K562 (cell line): ENCODE measurements around the gene CNRIP1. TPM values are rescaled to one million over a fixed set of nuclear protein-coding genes. Genes with fewer than 3 reads are reported as not detected.

ENCODE experiments used
- ATF7 ChIP-seq: fragments of 450-650 bp; IDR thresholded peaks from 2 replicates; pipeline ENCODE4 v1.7.1; 2014; ENCODE audit warnings: mild to moderate bottlenecking, moderate library complexity
- BHLHE40 ChIP-seq: IDR thresholded peaks from 2 replicates; pipeline ENCODE4 v1.6.1; 2011; ENCODE audit warnings: low read length, improper control_type of control experiment
- CLOCK ChIP-seq: fragments of 250-450 bp; sonication (Bioruptor Pico); IDR thresholded peaks from 2 replicates; pipeline ENCODE4 v1.4.0; 2020; ENCODE audit warnings: mild to moderate bottlenecking, moderate library complexity, borderline replicate concordance
- E2F8 ChIP-seq: fragments of 450-650 bp; IDR thresholded peaks from 2 replicates; pipeline ENCODE4 v1.7.1; 2018; ENCODE audit warnings: mild to moderate bottlenecking, low read depth; ENCODE audit not compliant: partially characterized antibody
- HDAC3 ChIP-seq: fragments of 450-650 bp; IDR thresholded peaks from 2 replicates; pipeline ENCODE4 v1.6.1; 2018; ENCODE audit warnings: borderline replicate concordance, mild to moderate bottlenecking, moderate library complexity; ENCODE audit not compliant: partially characterized antibody
- KDM5B ChIP-seq: fragments of 200-600 bp; sonication (generic); IDR thresholded peaks from 2 replicates; pipeline ENCODE4 v1.6.1; 2012; ENCODE audit warnings: low read depth, mild to moderate bottlenecking, moderate library complexity, low read length, control low read depth, inconsistent platforms; ENCODE audit not compliant: insufficient replicate concordance
- MYNN ChIP-seq, 2 experiments: sonication (generic); formaldehyde crosslinking in 1 of 2; IDR thresholded peaks; 2 replicates each; pipeline versions ENCODE4 v1.5.0 to v1.6.1; 2016 to 2020; ENCODE audit warnings: antibody characterized with exemption in 1 of 2, missing genetic modification reagents in 1 of 2
- RB1 ChIP-seq: fragments of 450-650 bp; IDR thresholded peaks from 2 replicates; pipeline ENCODE4 v1.6.1; 2017; ENCODE audit warnings: low read depth, mild to moderate bottlenecking
- SMARCE1 ChIP-seq: fragments of 450-650 bp; IDR thresholded peaks from 2 replicates; pipeline ENCODE4 v1.7.1; 2016; ENCODE audit warnings: mild to moderate bottlenecking
- ZBTB33 ChIP-seq: sonication (generic); formaldehyde crosslinking; IDR thresholded peaks from 2 replicates; pipeline ENCODE4 v1.8.1; 2023; ENCODE audit warnings: mild to moderate bottlenecking, missing genetic modification reagents
- ZNF445 ChIP-seq: fragments of 250-450 bp; sonication (Bioruptor Pico); IDR thresholded peaks from 2 replicates; pipeline ENCODE4 v1.4.0; 2020; ENCODE audit warnings: low read depth, mild to moderate bottlenecking, moderate library complexity
- polyA plus RNA-seq, 8 experiments: library from polyadenylated mRNA; depleted of rRNA in 4 of 8; stranded (reverse) in 5 of 8; unstranded in 3 of 8; fragments of >200 nt; fragmentation: Nextera tagmentation in 2 of 8; fragmentation: Illumina TruSeq in 1 of 8; extraction: Ambion mirVana in 2 of 8; extraction: Trizol in 1 of 8; gene quantifications; 2 replicates each; pipeline versions ENCODE4 v1.2.1 to v1.2.3, GENCODE V29; 2011 to 2014; ENCODE audit warnings: inconsistent platforms in 1 of 8, missing spikeins in 1 of 8
- total RNA-seq, 7 experiments: library from RNA; depleted of rRNA in 6 of 7; stranded (reverse); fragments of >200 nt in 6 of 7; fragmentation: Illumina TruSeq in 2 of 7; extraction: Trizol in 2 of 7; gene quantifications; 2 replicates each; pipeline versions ENCODE4 v1.2.1 to v1.2.3, GENCODE V29; 2011 to 2021; ENCODE audit warnings: low replicate concordance in 1 of 7

CNRIP1 gene
- total and polyA plus RNA-seq, 9 of the 15 experiments (the other 6 are each of a cell fraction or from before 2014, with no cell fraction given) = 0.59 to 2.1 (median 1.5) TPM

GRCh38 chr2:68287580-68288441 lies 31.9 kb downstream of the CNRIP1 start (continued):
- no peak; the same call in 1 of the 2 replicates for TF ChIP-seq SMARCE1
- 0 out of 2 replicates have a peak, but pooled peaks have one; percentile 30 for TF ChIP-seq BHLHE40
- TF ChIP-seq E2F8 = no peak
- no peak for TF ChIP-seq MYNN (IDR thresholded peaks at IDR 0.05)
- no peak for TF ChIP-seq MYNN (CRISPR knock-in tag; IDR thresholded peaks at IDR 0.05)
- TF ChIP-seq CLOCK (CRISPR knock-in tag) = no peak
- TF ChIP-seq ZBTB33 (CRISPR knock-in tag) = no peak
- TF ChIP-seq KDM5B = no peak
- no peak for TF ChIP-seq ATF7
- no peak for TF ChIP-seq HDAC3
- no peak for TF ChIP-seq RB1
- no peak for TF ChIP-seq ZNF445 (CRISPR knock-in tag)
